Activated T-cell treated with anti-CD3 and anti-CD28 coated beads for 24 hours (primary cell): Measurements from ENCODE around the gene ESRRA.

Source experiments
- DNase-seq: peaks from one replicate; pipeline ENCODE4 v3.0.0-alpha.2; 2020; ENCODE audit warnings: low read depth

The ESRRA gene

GRCh38 chr11:64352099-64352994 lies 47.0 kb downstream of the ESRRA start:
- no peak for DNase-seq

GRCh38 chr11:64352995-64353714 lies 47.8 kb downstream of the ESRRA start:
- DNase-seq: no peak

DNA sequence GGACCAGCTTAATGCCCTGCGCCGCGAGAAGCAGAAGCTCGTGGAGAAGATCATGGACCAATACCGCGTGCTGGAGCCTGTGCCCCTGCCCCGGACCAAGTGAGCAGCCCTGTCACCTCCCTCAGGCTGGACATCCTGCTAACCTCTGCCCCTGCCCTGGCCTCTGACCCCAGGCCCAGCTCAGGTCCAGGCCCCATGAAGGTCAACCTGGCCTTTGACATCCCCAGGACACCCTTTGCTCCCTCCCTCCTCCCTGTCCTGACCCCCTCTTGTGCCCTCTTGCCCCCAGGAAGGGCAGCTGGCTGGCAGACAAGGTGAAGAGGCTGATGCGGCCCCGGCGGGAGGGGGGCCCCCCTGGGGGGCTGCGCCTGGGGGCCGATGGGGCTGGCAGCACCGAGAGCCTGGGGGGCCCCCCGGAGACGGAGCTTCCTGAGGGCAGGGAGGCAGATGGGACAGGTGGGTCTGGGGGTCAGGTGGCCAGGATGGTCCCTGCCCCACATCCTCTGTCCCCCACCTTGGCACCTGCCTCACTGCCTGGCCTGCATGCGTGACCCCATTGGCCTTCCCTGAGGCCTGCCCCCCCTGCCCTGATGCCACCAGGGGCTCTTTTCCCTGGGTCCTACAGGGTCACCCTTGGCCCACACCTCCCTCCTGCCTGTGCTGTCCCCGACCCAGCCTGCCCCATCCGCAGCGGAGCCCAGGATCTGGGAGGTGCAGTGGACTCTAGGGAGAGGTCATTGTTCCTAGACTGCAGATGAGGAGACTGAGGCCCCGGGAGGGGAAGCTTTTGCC lies 48.6 kb downstream of the ESRRA start:
- no peak for DNase-seq

DNA sequence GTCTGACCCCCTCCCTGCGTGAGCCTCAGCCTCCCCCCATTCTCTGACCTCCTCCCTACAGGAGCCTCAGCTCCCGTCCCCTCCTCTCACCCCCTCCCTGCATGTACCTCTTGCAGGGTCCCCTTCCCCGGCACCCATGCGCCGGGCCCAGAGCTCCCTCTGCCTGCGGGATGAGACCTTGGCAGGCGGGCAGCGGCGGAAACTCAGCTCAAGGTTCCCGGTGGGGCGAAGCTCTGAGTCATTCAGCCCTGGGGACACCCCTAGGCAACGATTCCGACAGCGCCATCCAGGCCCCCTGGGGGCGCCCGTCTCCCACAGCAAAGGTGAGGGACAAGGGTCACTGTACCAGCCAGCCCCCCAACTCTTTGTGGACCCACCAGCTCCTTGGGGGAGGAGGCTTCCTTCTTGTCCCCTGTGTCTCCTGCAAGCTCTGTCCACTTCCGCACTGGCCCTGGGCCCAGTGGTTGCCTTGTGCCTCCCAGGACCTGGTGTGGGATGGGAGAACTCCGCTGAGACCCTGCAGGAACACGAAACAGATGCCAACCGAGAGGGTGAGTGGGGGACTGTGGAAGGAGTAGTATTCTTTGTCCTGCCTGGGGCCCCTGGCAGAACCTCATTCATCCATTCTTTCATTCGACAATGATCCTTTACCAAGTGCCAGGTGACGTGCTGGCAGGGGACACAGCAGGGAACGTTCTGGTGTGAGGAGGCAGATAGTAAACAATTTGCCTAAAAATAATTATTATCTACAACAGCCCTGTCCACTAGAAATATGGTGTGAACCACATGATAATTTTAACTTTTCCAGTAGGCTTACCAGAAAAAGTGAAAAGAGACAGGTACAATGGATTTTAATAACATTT lies 50.0 kb downstream of the ESRRA start:
- no peak for DNase-seq

DNA sequence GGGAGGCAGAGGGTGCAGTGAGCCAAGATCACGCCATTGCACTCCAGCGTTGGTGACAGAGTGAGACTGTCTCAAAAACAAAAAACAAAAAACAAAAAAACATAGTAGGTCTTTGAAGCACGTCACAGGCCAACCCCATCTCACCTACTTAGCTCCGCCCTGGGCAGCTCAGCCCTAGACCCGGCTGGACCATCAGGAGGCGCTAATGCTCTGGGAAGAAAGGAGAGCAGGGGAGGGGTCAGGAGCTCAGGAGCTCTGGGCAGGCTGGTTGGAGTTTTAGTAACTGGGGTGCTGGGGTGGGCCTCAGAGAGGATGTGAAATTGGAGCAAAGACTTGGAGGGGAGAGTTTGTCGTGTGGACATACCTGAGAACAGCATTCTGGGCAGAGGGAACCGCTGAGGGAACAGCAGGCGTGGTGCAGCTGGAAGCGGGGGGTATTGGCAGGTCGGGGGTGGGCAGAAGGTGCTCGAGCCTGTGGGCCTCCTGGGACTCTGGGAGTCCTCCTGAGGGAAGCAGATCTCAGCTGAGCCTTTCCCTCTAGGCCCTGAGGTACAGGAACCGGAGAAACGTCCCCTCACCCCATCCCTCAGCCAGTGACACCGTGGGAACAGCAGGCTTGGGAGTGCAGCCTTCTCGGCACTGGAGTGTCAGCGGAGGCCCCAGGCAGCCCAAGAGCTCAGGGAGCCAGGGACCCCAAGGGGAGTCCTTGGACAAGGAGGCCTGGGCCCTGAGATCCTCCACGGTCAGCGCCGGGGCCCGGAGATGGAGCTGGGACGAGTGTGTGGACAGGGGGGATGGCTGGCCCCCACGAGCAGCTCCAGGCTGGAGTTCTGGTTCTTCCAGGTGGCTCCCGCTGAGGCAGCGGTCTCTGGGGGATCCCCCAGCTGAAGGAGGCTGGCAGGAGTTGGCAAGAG lies 51.4 kb downstream of the ESRRA start:
- no peak for DNase-seq

DNA sequence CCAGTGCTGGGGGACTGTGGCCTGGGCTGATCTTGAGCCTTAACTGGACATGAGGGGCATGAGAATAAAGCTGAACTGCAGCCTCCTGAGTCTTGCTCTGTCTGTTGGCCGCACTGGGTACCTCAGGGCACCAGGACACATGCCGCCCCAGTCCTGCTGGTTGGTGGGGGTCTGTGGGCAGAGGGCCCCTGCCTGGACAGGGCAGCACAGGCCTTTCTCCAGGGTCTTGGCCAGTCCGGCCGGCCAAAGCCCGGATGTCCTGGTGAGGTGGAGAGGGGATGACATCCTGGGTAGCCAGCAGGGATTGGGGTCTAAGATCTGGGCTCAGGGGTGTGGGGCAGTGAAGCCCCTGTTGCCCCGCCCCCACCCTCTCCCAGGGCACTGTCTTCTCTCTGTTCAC lies 52.1 kb downstream of the ESRRA start:
- DNase-seq: no peak

DNA sequence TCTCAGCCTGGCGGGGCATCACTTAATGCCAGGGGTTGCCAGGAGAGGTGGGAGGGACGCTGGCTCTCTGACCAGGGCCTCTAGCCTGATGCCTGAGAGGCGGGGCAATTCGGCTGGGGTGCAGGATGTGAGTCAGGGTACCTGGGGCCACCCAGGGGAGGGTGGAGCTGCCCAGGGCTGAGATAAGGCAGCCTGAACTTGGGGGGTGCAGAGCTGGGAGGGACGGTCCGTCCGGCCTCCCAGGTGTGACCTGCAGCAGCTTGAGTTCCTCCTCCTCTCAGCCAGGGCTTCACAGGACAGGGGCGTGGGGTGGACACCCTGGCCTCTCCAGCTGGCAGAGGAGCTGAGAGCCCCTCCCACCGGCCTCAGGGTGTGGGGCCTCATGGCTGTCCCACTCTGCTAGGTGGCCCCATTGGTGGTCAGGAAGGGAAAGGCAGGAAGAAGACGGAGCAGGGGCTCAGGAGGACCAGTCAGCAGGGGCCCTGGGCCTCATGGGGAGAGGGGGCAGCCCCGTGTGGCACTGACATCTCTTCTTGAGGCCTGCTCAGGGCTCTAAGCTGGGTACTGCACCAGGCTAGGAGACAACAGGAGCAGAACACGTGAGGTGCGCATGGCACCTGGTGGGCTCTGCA lies 52.7 kb downstream of the ESRRA start:
- no peak for DNase-seq

GRCh38 chr11:64358536-64358906 lies 53.2 kb downstream of the ESRRA start:
- no peak for DNase-seq

DNA sequence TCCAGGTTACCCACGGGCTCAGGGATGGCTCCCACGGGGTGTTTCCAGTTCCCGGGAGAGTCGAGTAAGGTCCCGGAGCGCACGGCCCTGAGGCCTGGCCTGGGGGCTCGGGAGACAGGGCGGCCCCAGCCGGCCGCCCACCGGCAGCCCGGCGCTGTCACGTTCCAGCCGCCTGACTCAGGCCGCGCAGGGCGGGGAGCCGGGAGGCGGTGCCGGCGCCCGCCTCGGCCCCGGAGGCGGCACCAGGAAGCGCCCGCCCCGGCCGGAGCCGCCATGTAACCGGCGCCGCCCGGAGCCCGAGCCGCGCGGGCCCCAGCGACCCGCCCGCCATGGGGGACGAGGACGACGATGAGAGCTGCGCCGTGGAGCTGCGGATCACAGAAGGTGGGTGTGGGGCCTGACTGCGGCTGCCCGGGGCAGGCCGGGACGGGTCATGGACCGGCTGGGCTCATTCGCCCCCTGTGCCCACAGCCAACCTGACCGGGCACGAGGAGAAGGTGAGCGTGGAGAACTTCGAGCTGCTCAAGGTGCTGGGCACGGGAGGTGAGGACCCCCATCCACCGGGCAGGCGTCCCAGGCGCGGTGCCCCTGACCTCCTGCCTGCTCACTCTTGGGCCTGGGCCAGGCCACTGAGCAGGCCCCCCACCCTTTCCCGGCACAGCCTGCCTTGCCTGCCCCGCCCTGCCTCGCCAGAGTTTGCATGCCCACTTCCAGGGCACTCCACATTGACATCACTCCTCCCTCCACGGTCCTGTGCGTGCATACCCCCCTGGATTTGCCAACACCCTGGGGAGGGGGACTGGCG lies 53.8 kb downstream of the ESRRA start, which contains the start of gene RPS6KA4:
Gene RPS6KA4 (plus strand): TSS at position 256 of the 805 bp plus-strand sequence. CDS start 74 bp downstream, at position 330.
- no peak for DNase-seq

- no peak for DNase-seq
Measured at GRCh38 chr11:64359712-64360445, 54.6 kb downstream of the ESRRA start.

DNA sequence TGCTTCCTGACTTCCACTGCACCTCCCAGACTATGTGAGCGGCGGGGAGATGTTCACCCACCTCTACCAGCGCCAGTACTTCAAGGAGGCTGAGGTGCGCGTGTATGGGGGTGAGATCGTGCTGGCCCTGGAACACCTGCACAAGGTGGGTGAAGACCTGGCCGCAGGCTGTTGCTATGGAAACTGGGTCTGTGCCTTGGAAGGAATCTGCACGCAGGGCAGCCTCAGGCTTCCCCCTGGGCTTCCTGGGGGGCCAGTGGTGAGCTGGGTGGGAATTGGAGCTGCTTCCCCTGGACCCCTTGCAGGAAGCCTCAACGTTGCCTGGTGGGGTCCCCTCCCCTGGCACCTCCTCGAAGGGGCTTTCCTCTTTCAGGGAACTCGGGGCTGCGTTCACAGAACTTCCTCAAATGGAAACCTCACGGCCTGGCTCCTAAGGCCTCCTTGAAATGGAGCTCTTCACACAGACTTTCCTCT lies 55.2 kb downstream of the ESRRA start:
- no peak for DNase-seq

DNA sequence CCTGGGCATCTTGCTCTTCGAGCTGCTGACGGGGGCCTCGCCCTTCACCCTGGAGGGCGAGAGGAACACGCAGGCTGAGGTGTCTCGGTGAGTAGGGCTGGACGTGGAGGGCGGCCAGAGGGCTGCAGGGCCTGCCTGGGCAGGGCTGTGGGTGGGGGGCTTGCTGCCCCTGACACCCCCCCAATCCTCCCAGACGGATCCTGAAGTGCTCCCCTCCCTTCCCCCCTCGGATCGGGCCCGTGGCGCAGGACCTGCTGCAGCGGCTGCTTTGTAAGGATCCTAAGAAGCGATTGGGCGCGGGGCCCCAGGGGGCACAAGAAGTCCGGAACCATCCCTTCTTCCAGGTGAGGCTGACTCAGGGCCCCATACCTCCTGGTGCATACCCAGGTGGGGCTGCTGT lies 56.3 kb downstream of the ESRRA start:
- DNase-seq: no peak

GRCh38 chr11:64362339-64362738 lies 57.0 kb downstream of the ESRRA start:
- no peak for DNase-seq

DNA sequence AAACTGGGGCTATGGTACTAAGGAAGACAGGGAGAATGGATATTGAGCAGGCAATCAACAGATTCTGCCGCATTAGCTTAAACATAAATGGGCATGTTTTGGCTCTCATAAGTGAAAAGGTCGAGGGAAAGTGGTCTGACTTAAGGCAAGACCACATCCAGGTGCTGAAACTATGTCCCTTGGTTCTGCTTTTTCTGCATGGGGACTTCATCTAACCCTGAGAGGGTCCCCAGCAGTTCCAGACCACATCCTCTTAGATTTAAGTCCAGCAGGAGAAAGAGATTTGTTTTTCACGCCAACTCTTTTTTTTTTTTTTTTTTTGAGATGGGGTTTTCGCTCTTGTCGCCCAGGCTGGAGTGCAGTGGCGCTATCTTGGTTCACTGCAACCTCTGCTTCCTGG lies 59.1 kb downstream of the ESRRA start:
- DNase-seq: no peak

DNA sequence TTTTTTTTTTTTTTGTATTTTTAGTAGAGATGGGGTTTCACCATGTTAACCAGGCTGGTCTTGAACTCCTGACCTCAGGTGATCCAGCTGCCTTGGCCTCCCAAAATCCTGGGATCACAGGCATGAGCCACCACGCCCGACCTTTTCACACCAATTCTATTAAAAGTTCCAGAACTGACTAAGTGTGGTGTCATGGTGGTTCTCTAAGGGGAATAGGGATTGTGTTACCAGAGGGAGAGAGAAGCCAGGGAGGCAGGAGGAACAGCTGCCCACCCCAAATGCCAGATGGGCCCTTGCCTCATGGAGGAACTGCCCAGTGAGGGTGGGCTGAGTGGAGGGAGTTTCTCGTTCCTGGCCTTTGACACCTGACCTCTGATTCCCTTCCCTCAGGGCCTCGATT lies 59.6 kb downstream of the ESRRA start:
- no peak for DNase-seq
